SK-N-SH treated with all-trans-retinoic acid at 6 μM for 48 hours (cell line): ENCODE results near the gene SBF2.
"Not testable (repeated sequence)": the region's sequence is repeated elsewhere in the genome, so short reads cannot be mapped to it uniquely, and the experiment has no call there.

Experiments
- ARNTL ChIP-seq: fragments of 450-650 bp; formaldehyde crosslinking; IDR thresholded peaks from 2 replicates; pipeline ENCODE4 v1.5.0; 2020; ENCODE audit warnings: low read depth, mild to moderate bottlenecking, moderate library complexity, borderline replicate concordance
- CREB5 ChIP-seq: fragments of 250-450 bp; sonication (Bioruptor Pico); IDR thresholded peaks from 2 replicates; pipeline ENCODE4 v1.5.1; 2020; ENCODE audit warnings: low read depth, mild to moderate bottlenecking, moderate library complexity
- CSDC2 ChIP-seq: fragments of 250-450 bp; sonication (Bioruptor Pico); IDR thresholded peaks from 2 replicates; pipeline ENCODE4 v1.5.0; 2020; ENCODE audit warnings: mild to moderate bottlenecking, moderate library complexity
- ESRRG ChIP-seq: fragments of 250-450 bp; sonication (Bioruptor Pico); IDR thresholded peaks from 2 replicates; pipeline ENCODE4 v1.6.1; 2021; ENCODE audit warnings: mild to moderate bottlenecking
- GLIS3 ChIP-seq: fragments of 250-450 bp; sonication (Bioruptor Pico); IDR thresholded peaks from 2 replicates; pipeline ENCODE4 v1.5.0; 2020; ENCODE audit warnings: mild to moderate bottlenecking, moderate library complexity
- PATZ1 ChIP-seq: fragments of 250-450 bp; sonication (Bioruptor Pico); IDR thresholded peaks from 2 replicates; pipeline ENCODE4 v1.8.0; 2020; ENCODE audit warnings: mild to moderate bottlenecking, moderate library complexity, borderline replicate concordance
- RARB ChIP-seq: fragments of 250-450 bp; sonication (Bioruptor Pico); IDR thresholded peaks from 2 replicates; pipeline ENCODE4 v1.8.0; 2021; ENCODE audit warnings: mild to moderate bottlenecking, moderate library complexity
- TOX ChIP-seq: fragments of 250-450 bp; sonication (Bioruptor Pico); IDR thresholded peaks from 2 replicates; pipeline ENCODE4 v1.8.0; 2021; ENCODE audit warnings: mild to moderate bottlenecking, moderate library complexity, borderline replicate concordance
- ZFP30 ChIP-seq: fragments of 450-650 bp; formaldehyde crosslinking; IDR thresholded peaks from 2 replicates; pipeline ENCODE4 v1.5.0; 2022; ENCODE audit warnings: mild to moderate bottlenecking, moderate library complexity
- ZNF70 ChIP-seq: fragments of 450-650 bp; formaldehyde crosslinking; IDR thresholded peaks from 2 replicates; pipeline ENCODE4 v1.5.0; 2020; ENCODE audit warnings: mild to moderate bottlenecking, moderate library complexity
- ZNF8 ChIP-seq: fragments of 450-650 bp; formaldehyde crosslinking; IDR thresholded peaks from 2 replicates; pipeline ENCODE4 v1.5.0; 2020; ENCODE audit warnings: mild to moderate bottlenecking, moderate library complexity

- not testable (repeated sequence) for TF ChIP-seq PATZ1 (CRISPR knock-in tag); ARNTL (CRISPR knock-in tag); ZFP30; ZNF70 (CRISPR knock-in tag); ESRRG (CRISPR knock-in tag); GLIS3 (CRISPR knock-in tag); ZNF8 (CRISPR knock-in tag); CSDC2; CREB5 (CRISPR knock-in tag); TOX (CRISPR knock-in tag); RARB (CRISPR knock-in tag)
These were observed 363.3 kb downstream of the SBF2 start for GRCh38 chr11:9930562-9931331.
